HEK293T (cell line): ENCODE results near the gene SAMD14.

Experiments
- ARNT ChIP-seq: fragments of 450-650 bp; IDR thresholded peaks from 2 replicates; pipeline ENCODE4 v1.6.1; 2017; ENCODE audit warnings: mild to moderate bottlenecking
- FOXM1 ChIP-seq: fragments of 450-650 bp; IDR thresholded peaks from 2 replicates; pipeline ENCODE4 v1.6.1; 2017; ENCODE audit warnings: mild to moderate bottlenecking, borderline replicate concordance
- NFRKB ChIP-seq: fragments of 450-650 bp; IDR thresholded peaks from 2 replicates; pipeline ENCODE4 v1.6.1; 2016; ENCODE audit warnings: mild to moderate bottlenecking, moderate library complexity
- SP1 ChIP-seq: fragments of 450-650 bp; IDR thresholded peaks from 2 replicates; pipeline ENCODE4 v1.6.1; 2017

GRCh38 chr17:50091918-50092285 is 38.1 kb downstream of the SAMD14 start:
- no peak for TF ChIP-seq SP1
- no peak for TF ChIP-seq FOXM1
- no peak for TF ChIP-seq ARNT
- TF ChIP-seq NFRKB = no peak
